H1 (cell line): ENCODE results near the gene TP53RK. TPM values are rescaled to one million over a fixed set of nuclear protein-coding genes. Genes with fewer than 3 reads are reported as not detected.

ENCODE experiments used
- ASH2L ChIP-seq: fragments of 200-600, 300-600 bp; sonication (generic); IDR thresholded peaks from one replicate; pipeline ENCODE4 v1.7.1; 2017; ENCODE audit warnings: low read length
- GABPA ChIP-seq: IDR thresholded peaks from 2 replicates; pipeline ENCODE4 v1.6.1; 2011; ENCODE audit warnings: mild to moderate bottlenecking, low read length, moderate library complexity, borderline replicate concordance; ENCODE audit not compliant: insufficient read depth
- KDM4A ChIP-seq: IDR thresholded peaks from one replicate; pipeline ENCODE4 v1.7.1; 2012; ENCODE audit warnings: low read depth, mild to moderate bottlenecking, moderate library complexity, low read length, inconsistent platforms; ENCODE audit not compliant: severe bottlenecking
- KDM5A ChIP-seq: fragments of 200-600 bp; IDR thresholded peaks from 2 replicates; pipeline ENCODE4 v1.7.1; 2012; ENCODE audit warnings: mild to moderate bottlenecking, low read length, inconsistent platforms, mixed read lengths
- POLR2AphosphoS5 ChIP-seq: IDR thresholded peaks from 2 replicates; pipeline ENCODE4 v1.6.1; 2011; ENCODE audit warnings: low read depth, low read length
- SIX5 ChIP-seq: IDR thresholded peaks from 2 replicates; pipeline ENCODE4 v1.6.1; 2011; ENCODE audit warnings: mild to moderate bottlenecking, low read depth, low read length
- SUZ12 ChIP-seq: fragments of 200-600 bp; sonication (generic); IDR thresholded peaks from 2 replicates; pipeline ENCODE4 v1.6.1; 2012; ENCODE audit warnings: mild to moderate bottlenecking, inconsistent platforms, low read length, moderate library complexity, mixed read lengths
- polyA plus RNA-seq, 7 experiments: library from polyadenylated mRNA; depleted of rRNA in 3 of 7; stranded (reverse) in 5 of 7; unstranded in 2 of 7; fragments of >200 nt in 5 of 7; fragments of 200-250 nt in 2 of 7; gene quantifications; 1 replicate in 5 of 7; 2 replicates in 1 of 7; 4 replicates in 1 of 7; pipeline versions ENCODE4 v1.2.1 to v1.2.3, GENCODE V29; 2011 to 2013; ENCODE audit warnings: missing spikeins in 2 of 7, mixed read lengths in 2 of 7
- total RNA-seq: library from RNA; stranded (reverse); fragmentation: NEBNext Ultra II Directional; extraction: Animal tissue kit (Norgen Biotek cat#: 25700); gene quantifications from 2 replicates; pipeline ENCODE4 v1.2.1, GENCODE V29; 2021
- TF ChIP-seq, protein P1 (sequence below): IDR thresholded peaks from 2 replicates; pipeline ENCODE4 v1.6.1; 2011; ENCODE audit warnings: low read length, improper control_type of control experiment

TP53RK gene
- total and polyA plus RNA-seq, 2 of the 8 experiments (the other 6 are each of a cell fraction or from before 2014, with no cell fraction given): 8.5 to 16.3 TPM

DNA sequence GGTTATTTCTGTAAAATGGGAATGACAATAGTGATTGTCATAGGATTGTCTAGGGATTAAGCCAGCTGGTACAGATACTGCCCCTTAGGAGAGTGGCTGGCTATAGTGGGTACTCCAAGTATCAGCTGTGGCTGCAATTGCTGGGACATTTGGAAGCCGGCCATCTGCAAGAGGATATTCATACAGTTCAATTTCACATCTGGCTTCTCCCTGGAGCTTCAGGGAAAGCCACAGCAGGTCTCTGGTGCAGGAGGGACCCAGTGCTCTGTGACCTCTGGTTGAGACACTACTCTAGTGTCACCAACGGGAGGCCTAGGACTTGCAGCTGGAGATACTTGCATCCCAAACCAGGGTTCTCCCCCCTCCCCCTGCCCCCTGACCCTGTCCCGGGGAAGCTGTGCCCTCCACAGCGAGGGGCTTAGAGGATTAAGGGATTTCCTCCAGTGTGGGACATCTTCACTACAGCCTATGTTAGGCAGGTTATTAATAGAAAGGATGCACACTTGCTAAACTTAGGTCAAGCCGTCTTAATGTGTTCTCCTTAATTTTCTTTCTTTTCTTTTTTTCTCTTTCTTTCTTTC is 22.9 kb upstream of the TP53RK start (continued):
- TF ChIP-seq KDM4A (no peak), KDM5A (no peak), GABPA (no peak), POLR2AphosphoS5 (no peak), SIX5 (no peak), SUZ12 (no peak), ASH2L (no peak)
- TF ChIP-seq, protein P1, sequence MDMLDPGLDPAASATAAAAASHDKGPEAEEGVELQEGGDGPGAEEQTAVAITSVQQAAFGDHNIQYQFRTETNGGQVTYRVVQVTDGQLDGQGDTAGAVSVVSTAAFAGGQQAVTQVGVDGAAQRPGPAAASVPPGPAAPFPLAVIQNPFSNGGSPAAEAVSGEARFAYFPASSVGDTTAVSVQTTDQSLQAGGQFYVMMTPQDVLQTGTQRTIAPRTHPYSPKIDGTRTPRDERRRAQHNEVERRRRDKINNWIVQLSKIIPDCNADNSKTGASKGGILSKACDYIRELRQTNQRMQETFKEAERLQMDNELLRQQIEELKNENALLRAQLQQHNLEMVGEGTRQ: no peak
